Measurements from ENCODE around the gene KCNJ9.

The KCNJ9 gene

GRCh38 chr1:160121388-160121787 lies 40.0 kb downstream of the KCNJ9 start:
- Histone ChIP-seq H3K79me2 (ENCODE audit: insufficient read depth, low read length) (no peaks in the 10 kb centered on the region), H3K4me2 (ENCODE audit: low read depth, low read length, poor library complexity, severe bottlenecking) (no peak overlapping the region)

GRCh38 chr1:160122978-160123495 lies 41.7 kb downstream of the KCNJ9 start:
- TF ChIP-seq EZH2phosphoT487 (IDR thresholded peaks at IDR 0.05; ENCODE audit: borderline replicate concordance): no peak
- TF ChIP-seq CTCF (conservative IDR thresholded peaks at IDR 0.05; ENCODE audit: low read length): no peak
- Histone ChIP-seq H2AFZ (ENCODE audit: low read length) (no peak overlapping the region), H3K4me1 (ENCODE audit: insufficient read depth, low read length, poor library complexity, severe bottlenecking) (no peaks in the 10 kb centered on the region), H3K36me3 (ENCODE audit: insufficient read depth, low read length) (no peaks in the 10 kb centered on the region), H3K9me3 (ENCODE audit: insufficient read depth, low read depth, low read length) (no peaks in the 10 kb centered on the region), H3K9me2 (replicated peaks; ENCODE audit: low read depth, low read length) (no peaks in the 10 kb centered on the region), H3K9ac (ENCODE audit: low read depth, low read length, poor library complexity, severe bottlenecking) (no peak overlapping the region), H3K4me2 (ENCODE audit: low read depth, low read length, poor library complexity, severe bottlenecking) (no peak overlapping the region), H4K20me1 (ENCODE audit: insufficient read depth, low read length, poor library complexity, severe bottlenecking) (no peaks in the 10 kb centered on the region), H3K79me2 (ENCODE audit: insufficient read depth, low read length) (no peaks in the 10 kb centered on the region), H3F3A (ENCODE audit: low read depth) (no peaks in the 10 kb centered on the region), H3K27me3 (ENCODE audit: insufficient read depth, low read length, poor library complexity, severe bottlenecking) (no peaks in the 10 kb centered on the region), H3K4me3 (ENCODE audit: low read length, poor library complexity, severe bottlenecking) (no peak overlapping the region)

More at GRCh38 chr1:160121388-160121787, 40.0 kb downstream of the KCNJ9 start:
- Histone ChIP-seq H3K9me2 (replicated peaks; ENCODE audit: low read depth, low read length) (no peaks in the 10 kb centered on the region), H3K4me1 (ENCODE audit: insufficient read depth, low read length, poor library complexity, severe bottlenecking) (no peaks in the 10 kb centered on the region), H3F3A (ENCODE audit: low read depth) (no peaks in the 10 kb centered on the region), H3K9me3 (ENCODE audit: insufficient read depth, low read depth, low read length) (no peaks in the 10 kb centered on the region), H3K4me3 (ENCODE audit: low read length, poor library complexity, severe bottlenecking) (no peak overlapping the region), H3K36me3 (ENCODE audit: insufficient read depth, low read length) (no peaks in the 10 kb centered on the region), H3K27me3 (ENCODE audit: insufficient read depth, low read length, poor library complexity, severe bottlenecking) (no peaks in the 10 kb centered on the region), H4K20me1 (ENCODE audit: insufficient read depth, low read length, poor library complexity, severe bottlenecking) (no peaks in the 10 kb centered on the region), H2AFZ (ENCODE audit: low read length) (no peak overlapping the region), H3K9ac (ENCODE audit: low read depth, low read length, poor library complexity, severe bottlenecking) (no peak overlapping the region)
- TF ChIP-seq EZH2phosphoT487 (IDR thresholded peaks at IDR 0.05; ENCODE audit: borderline replicate concordance) (no peak), CTCF (conservative IDR thresholded peaks at IDR 0.05; ENCODE audit: low read length) (no peak)

GRCh38 chr1:160123726-160124125 lies 42.4 kb downstream of the KCNJ9 start:
- H4K20me1 ChIP-seq (ENCODE audit: insufficient read depth, low read length, poor library complexity, severe bottlenecking): no peaks in the 10 kb centered on the region
- H3K27me3 ChIP-seq (ENCODE audit: insufficient read depth, low read length, poor library complexity, severe bottlenecking): no peaks in the 10 kb centered on the region
- no peaks in the 10 kb centered on the region for H3K79me2 ChIP-seq (ENCODE audit: insufficient read depth, low read length)
- H3K9ac ChIP-seq (ENCODE audit: low read depth, low read length, poor library complexity, severe bottlenecking): no peak overlapping the region
- H3K4me2 ChIP-seq (ENCODE audit: low read depth, low read length, poor library complexity, severe bottlenecking): no peak overlapping the region
- no peaks in the 10 kb centered on the region for H3K36me3 ChIP-seq (ENCODE audit: insufficient read depth, low read length)
- no peaks in the 10 kb centered on the region for H3K9me3 ChIP-seq (ENCODE audit: insufficient read depth, low read depth, low read length)
- no peaks in the 10 kb centered on the region for H3K4me1 ChIP-seq (ENCODE audit: insufficient read depth, low read length, poor library complexity, severe bottlenecking)
- TF ChIP-seq CTCF (conservative IDR thresholded peaks at IDR 0.05; ENCODE audit: low read length): no peak
- TF ChIP-seq EZH2phosphoT487 (IDR thresholded peaks at IDR 0.05; ENCODE audit: borderline replicate concordance): no peak
- H3F3A ChIP-seq (ENCODE audit: low read depth): no peaks in the 10 kb centered on the region
- no peaks in the 10 kb centered on the region for H3K9me2 ChIP-seq (replicated peaks; ENCODE audit: low read depth, low read length)
- no peak overlapping the region for H2AFZ ChIP-seq (ENCODE audit: low read length)
- H3K4me3 ChIP-seq (ENCODE audit: low read length, poor library complexity, severe bottlenecking): no peak overlapping the region
